IMR-90 (cell line): ENCODE results near the gene GMEB2. TPM values are rescaled to one million over a fixed set of nuclear protein-coding genes. Genes with fewer than 3 reads are reported as not detected.

Experiments used
- ATAC-seq: fragments of 200-7000 bp; cut with Tn5 transposase; 2 replicates; pipeline ENCODE4 v1.9.1; 2020; ENCODE audit warnings: low read depth, mild to moderate bottlenecking, moderate library complexity
- BruUV-seq: library from RNA; stranded (reverse); fragments of 400-500 nt; replicated peaks from 2 replicates; lab custom pipeline; 2021; lab: Mats Ljungman, UMichigan
- CTCF ChIA-PET: fragments of 300-600 bp; formaldehyde crosslinking; extraction: SDS; loops from one replicate; lab custom pipeline; 2021; ENCODE audit warnings: antibody characterized with exemption; lab: Yijun Ruan, JAX
- POLR2A ChIA-PET: fragments of 300-600 bp; sonication (Branson Sonifier 250); formaldehyde crosslinking; loops from one replicate; lab custom pipeline; 2022; ENCODE audit warnings: antibody characterized with exemption; ENCODE audit not compliant: unreplicated experiment; lab: Charles Lee
- DNase-seq: peaks from one replicate; pipeline ENCODE4 v3.0.0; 2013
- H2AFZ ChIP-seq: replicated peaks from 2 replicates; pipeline ENCODE3; 2013; ENCODE audit warnings: low read length, mild to moderate bottlenecking; ENCODE audit not compliant: poor library complexity
- H2AK5ac ChIP-seq: 2 replicates; pipeline ENCODE4 v1.6.1; 2013; ENCODE audit warnings: low read depth, low read length, inconsistent platforms
- H2AK9ac ChIP-seq: replicated peaks from 2 replicates; pipeline ENCODE3; 2013; ENCODE audit warnings: mild to moderate bottlenecking, low read depth, low read length, moderate library complexity; ENCODE audit not compliant: poor library complexity
- H2BK120ac ChIP-seq: 2 replicates; pipeline ENCODE4 v1.6.1; 2013; ENCODE audit warnings: low read depth, low read length, inconsistent platforms
- H2BK15ac ChIP-seq: 3 replicates; pipeline ENCODE4 v1.6.1; 2013; ENCODE audit warnings: low read depth, low read length, inconsistent platforms
- H2BK20ac ChIP-seq: 2 replicates; pipeline ENCODE4 v1.6.1; 2013; ENCODE audit warnings: low read depth, mild to moderate bottlenecking, inconsistent platforms, low read length, moderate library complexity
- H2BK5ac ChIP-seq: 2 replicates; pipeline ENCODE4 v1.6.1; 2013; ENCODE audit warnings: mild to moderate bottlenecking, low read depth, low read length, inconsistent platforms; ENCODE audit not compliant: poor library complexity, severe bottlenecking
- H3K14ac ChIP-seq: replicated peaks from 2 replicates; pipeline ENCODE4 v1.6.1; 2013; ENCODE audit warnings: low read depth, low read length, inconsistent platforms
- H3K18ac ChIP-seq: 2 replicates; pipeline ENCODE4 v1.6.1; 2013; ENCODE audit warnings: low read depth, low read length, control low read depth
- H3K23ac ChIP-seq: 2 replicates; pipeline ENCODE4 v1.6.1; 2013; ENCODE audit warnings: low read depth, low read length, inconsistent platforms
- H3K27ac ChIP-seq: 2 replicates; pipeline ENCODE4 v1.5.1; 2013; ENCODE audit warnings: mild to moderate bottlenecking, control low read depth, low read length; ENCODE audit not compliant: insufficient read depth
- H3K27me3 ChIP-seq: 2 replicates; pipeline ENCODE4 v1.6.1; 2013; ENCODE audit warnings: low read length; ENCODE audit not compliant: control insufficient read depth, insufficient read depth
- H3K36me3 ChIP-seq: 2 replicates; pipeline ENCODE4 v1.6.1; 2013; ENCODE audit warnings: low read length, mixed read lengths; ENCODE audit not compliant: control insufficient read depth, insufficient read depth
- H3K4ac ChIP-seq: 2 replicates; pipeline ENCODE4 v1.6.1; 2013; ENCODE audit warnings: low read depth, low read length, inconsistent platforms
- H3K4me1 ChIP-seq: 2 replicates; pipeline ENCODE4 v1.6.1; 2013; ENCODE audit warnings: low read length, mixed read lengths; ENCODE audit not compliant: control insufficient read depth, insufficient read depth
- H3K4me2 ChIP-seq: 2 replicates; pipeline ENCODE4 v1.6.1; 2013; ENCODE audit warnings: low read depth, mild to moderate bottlenecking, control low read depth, low read length, moderate library complexity
- H3K4me3 ChIP-seq: 2 replicates; pipeline ENCODE4 v1.5.1; 2013; ENCODE audit warnings: low read depth, mild to moderate bottlenecking, control low read depth, low read length, moderate library complexity; ENCODE audit not compliant: insufficient read depth
- H3K56ac ChIP-seq: 2 replicates; pipeline ENCODE4 v1.6.1; 2013; ENCODE audit warnings: low read length, inconsistent platforms; ENCODE audit not compliant: insufficient read depth; ENCODE audit errors: extremely low read depth
- H3K79me1 ChIP-seq, 2 experiments: 2 replicates each; pipeline ENCODE4 v1.6.1; 2013; ENCODE audit warnings: low read length in 2 of 2, inconsistent platforms in 1 of 2, low read depth in 1 of 2
- H3K9ac ChIP-seq: 2 replicates; pipeline ENCODE4 v1.6.1; 2013; ENCODE audit warnings: low read depth, low read length, control low read depth
- H3K9me1 ChIP-seq: 2 replicates; pipeline ENCODE4 v1.6.1; 2013; ENCODE audit warnings: low read length, inconsistent platforms; ENCODE audit not compliant: insufficient read depth
- H3K9me3 ChIP-seq: 2 replicates; pipeline ENCODE4 v1.6.1; 2013; ENCODE audit warnings: low read length; ENCODE audit not compliant: control insufficient read depth, insufficient read depth
- H4K20me1 ChIP-seq: 2 replicates; pipeline ENCODE4 v1.6.1; 2013; ENCODE audit warnings: low read length, inconsistent platforms; ENCODE audit not compliant: insufficient read depth
- H4K5ac ChIP-seq: 2 replicates; pipeline ENCODE4 v1.6.1; 2013; ENCODE audit warnings: mild to moderate bottlenecking, low read depth, low read length, control low read depth
- H4K8ac ChIP-seq, 2 experiments: 2 replicates each; pipeline ENCODE4 v1.6.1; 2013; ENCODE audit warnings: low read depth in 2 of 2, low read length in 2 of 2, control low read depth in 1 of 2, inconsistent platforms in 1 of 2
- H4K91ac ChIP-seq: 2 replicates; pipeline ENCODE4 v1.6.1; 2013; ENCODE audit warnings: low read depth, low read length, inconsistent platforms; ENCODE audit not compliant: insufficient read depth
- CTCF ChIP-seq: conservative IDR thresholded peaks from 2 replicates; pipeline ENCODE4 v1.5.1; 2012; ENCODE audit warnings: mild to moderate bottlenecking, low read depth, low read length, improper control_type of control experiment
- SMC3 ChIP-seq: fragments of 150-350 bp; IDR thresholded peaks from 2 replicates; pipeline ENCODE4 v1.6.1; 2016; ENCODE audit warnings: low read depth, mild to moderate bottlenecking, antibody characterized with exemption, low read length, moderate library complexity
- WGBS, 2 experiments: methylation state at CpG; one replicate each; pipeline versions ENCODE4 v1.1.5 to v1.1.7; 2013; ENCODE audit warnings: missing lambda C conversion rate in 2 of 2; ENCODE audit not compliant: insufficient read length in 1 of 2; ENCODE audit errors: extremely low coverage in 2 of 2; 5-methylcytosine and 5-hydroxymethylcytosine counted together
- dilution Hi-C: fragments of 300-500 bp; cut with HindIII; formaldehyde crosslinking; loops from one replicate; pipeline ENCODE4 v1.14.3; 2018; ENCODE audit warnings: low sequenced_read_pairs; ENCODE audit not compliant: unreplicated experiment
- in situ Hi-C: fragments of 300-500 bp; cut with MboI; formaldehyde crosslinking; loops from 3 replicates; pipeline ENCODE4 v1.14.3; 2019; ENCODE audit warnings: low sequenced_read_pairs, inconsistent platforms, mixed read lengths
- intact Hi-C: fragments of 100-400 bp; cut with micrococcal nuclease; formaldehyde crosslinking; loops from 2 replicates; pipeline ENCODE4 v1.10.0; 2022
- polyA plus RNA-seq, 3 experiments: library from polyadenylated mRNA; depleted of rRNA; stranded (reverse); fragments of >200 nt; gene quantifications; 2 replicates each; pipeline ENCODE4 v1.2.3, GENCODE V29; 2012; ENCODE audit warnings: low replicate concordance in 1 of 3
- total RNA-seq: library from RNA; depleted of rRNA; stranded (reverse); fragments of >200 nt; gene quantifications from 2 replicates; pipeline ENCODE4 v1.2.3, GENCODE V29; 2012
- TF ChIP-seq, protein P1 (sequence below): fragments of 150-350 bp; IDR thresholded peaks from 2 replicates; pipeline ENCODE4 v1.6.1; 2017; ENCODE audit warnings: mild to moderate bottlenecking, antibody characterized with exemption, low read length, low read depth

GMEB2 gene
- total and polyA plus RNA-seq, 2 of the 4 experiments (the other 2 are of a cell fraction), result 5.0 to 10.0 TPM

- H3K79me1 ChIP-seq, result peaks cover 4 to 13% of the 10 kb centered on the region in 2 experiments
- H4K91ac ChIP-seq, result peak overlapping the region; percentile 35; the same call in 1 of the 2 replicates
- ATAC-seq (peak; percentile 4; the same call in 1 of the 2 replicates), DNase-seq (no peak)
- no peak overlapping the region for H2BK120ac ChIP-seq
- peaks cover 10% of the 10 kb centered on the region for H3K4me1 ChIP-seq
- no peaks in the 10 kb centered on the region for H3K27me3 ChIP-seq
- dilution Hi-C loops, result no loop called here
- H3K56ac ChIP-seq, result no peak overlapping the region
- ChIA-PET POLR2A (no interaction called here), CTCF (no interaction called here)
- TF ChIP-seq, protein P1, sequence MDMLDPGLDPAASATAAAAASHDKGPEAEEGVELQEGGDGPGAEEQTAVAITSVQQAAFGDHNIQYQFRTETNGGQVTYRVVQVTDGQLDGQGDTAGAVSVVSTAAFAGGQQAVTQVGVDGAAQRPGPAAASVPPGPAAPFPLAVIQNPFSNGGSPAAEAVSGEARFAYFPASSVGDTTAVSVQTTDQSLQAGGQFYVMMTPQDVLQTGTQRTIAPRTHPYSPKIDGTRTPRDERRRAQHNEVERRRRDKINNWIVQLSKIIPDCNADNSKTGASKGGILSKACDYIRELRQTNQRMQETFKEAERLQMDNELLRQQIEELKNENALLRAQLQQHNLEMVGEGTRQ, result no peak
- TF ChIP-seq SMC3 (no peak), CTCF (0 out of 2 replicates have a peak, but pooled peaks have one; percentile 19)
- H3K14ac ChIP-seq, result peak overlapping the region; percentile 75
- no peaks in the 10 kb centered on the region for H3K9me3 ChIP-seq
- peak overlapping the region; percentile 85 for H3K4me3 ChIP-seq
- peak overlapping the region; percentile 35 for H3K4ac ChIP-seq
- no peak overlapping the region for H4K5ac ChIP-seq
- H4K8ac ChIP-seq, result no peak overlapping the region; a peak in 1 of 4 replicates
- peak overlapping the region; percentile 76 for H3K4me2 ChIP-seq
- H3K36me3 ChIP-seq, result peaks cover 9% of the 10 kb centered on the region; the same call in 1 of the 2 replicates
- no peak overlapping the region for H2BK5ac ChIP-seq
- H2AK9ac ChIP-seq, result peak overlapping the region; percentile 99
- 94% methylated on average over 17 of the region's 34 CpGs; no CpG with 5 or more reads in 1 of the 2 experiments for WGBS, 2 experiments
- peak overlapping the region; percentile 76 for H2AFZ ChIP-seq
- no peak overlapping the region for H2BK20ac ChIP-seq
- no peak overlapping the region for H3K18ac ChIP-seq
- H4K20me1 ChIP-seq, result no peaks in the 10 kb centered on the region
- peaks cover 3% of the 10 kb centered on the region; the same call in 1 of the 2 replicates for H3K9me1 ChIP-seq
- in situ Hi-C loops, result no loop called here
- H3K9ac ChIP-seq, result peak overlapping the region; percentile 95
- peak overlapping the region; percentile 67 for H2AK5ac ChIP-seq
- H2BK15ac ChIP-seq, result no peak overlapping the region
- intact Hi-C loops, result loop anchor here (2.0 kb wide), 1 partner anchor 18 kb away; the partner anchor contains the start of gene FNDC11
- H3K23ac ChIP-seq, result peak overlapping the region; percentile 82
- peak overlapping the region; percentile 75; the same call in 1 of the 2 replicates for H3K27ac ChIP-seq
- BruUV-seq, result no TSS peak
Measured at GRCh38 chr20:63572788-63573646, 53.9 kb downstream of the GMEB2 start.
